ENCODE measurements around the gene FRS2.
"Not testable (repeated sequence)": the region's sequence is repeated elsewhere in the genome, so short reads cannot be mapped to it uniquely, and the experiment has no call there.

Gene FRS2

GRCh38 chr12:69442894-69443293 is 27.3 kb upstream of the FRS2 start:
- TF ChIP-seq CTCF (conservative IDR thresholded peaks at IDR 0.05) = no peak
- no peak for TF ChIP-seq ZFX (IDR thresholded peaks at IDR 0.05)
- no peak overlapping the region for H3K27ac ChIP-seq

GRCh38 chr12:69443916-69444315 is 26.3 kb upstream of the FRS2 start:
- TF ChIP-seq ZFX (IDR thresholded peaks at IDR 0.05) = no peak
- no peak for TF ChIP-seq CTCF (conservative IDR thresholded peaks at IDR 0.05)
- no peak overlapping the region for H3K27ac ChIP-seq

- no peak overlapping the region for H3K27ac ChIP-seq
- TF ChIP-seq ZFX (IDR thresholded peaks at IDR 0.05) = no peak
- no peak for TF ChIP-seq CTCF (conservative IDR thresholded peaks at IDR 0.05)
Measured at GRCh38 chr12:69447892-69448291, 22.3 kb upstream of the FRS2 start.

- H3K27ac ChIP-seq = not testable (repeated sequence)
Measured at GRCh38 chr12:69452598-69453132, 17.5 kb upstream of the FRS2 start.

GRCh38 chr12:69456239-69456638 is 13.9 kb upstream of the FRS2 start:
- H3K27ac ChIP-seq = no peak overlapping the region

GRCh38 chr12:69457433-69457832 is 12.8 kb upstream of the FRS2 start:
- H3K27ac ChIP-seq = no peak overlapping the region
- no peak for TF ChIP-seq ZFX (IDR thresholded peaks at IDR 0.05)
- TF ChIP-seq CTCF (conservative IDR thresholded peaks at IDR 0.05) = no peak

More at GRCh38 chr12:69456239-69456638, 13.9 kb upstream of the FRS2 start:
- no peak for TF ChIP-seq CTCF (conservative IDR thresholded peaks at IDR 0.05)
- no peak for TF ChIP-seq ZFX (IDR thresholded peaks at IDR 0.05)

- TF ChIP-seq CTCF (conservative IDR thresholded peaks at IDR 0.05) = no peak
- TF ChIP-seq ZFX (IDR thresholded peaks at IDR 0.05) = no peak
- H3K27ac ChIP-seq = no peak overlapping the region
Measured at GRCh38 chr12:69459477-69459876, 10.7 kb upstream of the FRS2 start.

- no peak overlapping the region for H3K27ac ChIP-seq
- TF ChIP-seq ZFX (IDR thresholded peaks at IDR 0.05) = no peak
Measured at GRCh38 chr12:69464428-69464827, 5.8 kb upstream of the FRS2 start.

All from C4-2B (cell line).